Suprapubic skin (tissue), 3 donors: ENCODE results near the gene LPCAT3.

Source experiments
- EP300 ChIP-seq: sonication (generic); formaldehyde crosslinking; IDR thresholded peaks from one replicate; pipeline ENCODE4 v1.6.1; 2017; ENCODE audit warnings: antibody characterized with exemption
- TF ChIP-seq, protein P1 (sequence below), 2 donors: fragments of 200-600 bp in 1 of 2; fragments of 450-650 bp in 1 of 2; sonication (generic) in 1 of 2; IDR thresholded peaks; one replicate each; pipeline ENCODE4 v1.5.1; 2016 to 2019; ENCODE audit warnings: antibody characterized with exemption in 2 of 2, mild to moderate bottlenecking in 1 of 2, moderate library complexity in 1 of 2

DNA sequence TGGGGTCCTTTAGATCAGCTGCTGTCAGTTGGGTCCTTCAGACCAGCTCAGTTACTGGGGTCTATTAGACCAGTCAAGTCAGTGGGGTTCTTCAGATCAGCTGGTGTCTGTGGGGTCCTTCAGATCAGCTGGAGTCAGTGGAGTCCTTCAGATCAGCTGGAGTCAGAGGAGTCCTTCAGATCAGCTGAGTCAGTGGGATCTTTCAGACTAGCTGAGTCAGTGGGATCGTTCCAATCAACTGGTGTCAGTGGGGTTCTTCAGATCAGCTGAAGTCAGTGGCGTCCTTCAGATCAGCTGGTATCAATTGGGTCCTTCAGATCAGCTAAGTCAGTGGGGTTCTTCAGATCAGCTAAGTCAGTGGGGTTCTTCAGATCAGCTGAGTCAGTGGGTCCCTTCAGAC, 14.7 kb upstream of the LPCAT3 start:
- TF ChIP-seq, protein P1, sequence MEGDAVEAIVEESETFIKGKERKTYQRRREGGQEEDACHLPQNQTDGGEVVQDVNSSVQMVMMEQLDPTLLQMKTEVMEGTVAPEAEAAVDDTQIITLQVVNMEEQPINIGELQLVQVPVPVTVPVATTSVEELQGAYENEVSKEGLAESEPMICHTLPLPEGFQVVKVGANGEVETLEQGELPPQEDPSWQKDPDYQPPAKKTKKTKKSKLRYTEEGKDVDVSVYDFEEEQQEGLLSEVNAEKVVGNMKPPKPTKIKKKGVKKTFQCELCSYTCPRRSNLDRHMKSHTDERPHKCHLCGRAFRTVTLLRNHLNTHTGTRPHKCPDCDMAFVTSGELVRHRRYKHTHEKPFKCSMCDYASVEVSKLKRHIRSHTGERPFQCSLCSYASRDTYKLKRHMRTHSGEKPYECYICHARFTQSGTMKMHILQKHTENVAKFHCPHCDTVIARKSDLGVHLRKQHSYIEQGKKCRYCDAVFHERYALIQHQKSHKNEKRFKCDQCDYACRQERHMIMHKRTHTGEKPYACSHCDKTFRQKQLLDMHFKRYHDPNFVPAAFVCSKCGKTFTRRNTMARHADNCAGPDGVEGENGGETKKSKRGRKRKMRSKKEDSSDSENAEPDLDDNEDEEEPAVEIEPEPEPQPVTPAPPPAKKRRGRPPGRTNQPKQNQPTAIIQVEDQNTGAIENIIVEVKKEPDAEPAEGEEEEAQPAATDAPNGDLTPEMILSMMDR (IDR thresholded peaks at IDR 0.05) = no peak
- TF ChIP-seq EP300 = no peak
